ENCODE results near the gene NELFCD. TPM values are rescaled to one million over a fixed set of nuclear protein-coding genes. Genes with fewer than 3 reads are reported as not detected.
"Not testable (repeated sequence)": the region's sequence is repeated elsewhere in the genome, so short reads cannot be mapped to it uniquely, and the experiment has no call there.

The NELFCD gene
- total RNA-seq, 1 donor from 2014 or later: 111 TPM

DNA sequence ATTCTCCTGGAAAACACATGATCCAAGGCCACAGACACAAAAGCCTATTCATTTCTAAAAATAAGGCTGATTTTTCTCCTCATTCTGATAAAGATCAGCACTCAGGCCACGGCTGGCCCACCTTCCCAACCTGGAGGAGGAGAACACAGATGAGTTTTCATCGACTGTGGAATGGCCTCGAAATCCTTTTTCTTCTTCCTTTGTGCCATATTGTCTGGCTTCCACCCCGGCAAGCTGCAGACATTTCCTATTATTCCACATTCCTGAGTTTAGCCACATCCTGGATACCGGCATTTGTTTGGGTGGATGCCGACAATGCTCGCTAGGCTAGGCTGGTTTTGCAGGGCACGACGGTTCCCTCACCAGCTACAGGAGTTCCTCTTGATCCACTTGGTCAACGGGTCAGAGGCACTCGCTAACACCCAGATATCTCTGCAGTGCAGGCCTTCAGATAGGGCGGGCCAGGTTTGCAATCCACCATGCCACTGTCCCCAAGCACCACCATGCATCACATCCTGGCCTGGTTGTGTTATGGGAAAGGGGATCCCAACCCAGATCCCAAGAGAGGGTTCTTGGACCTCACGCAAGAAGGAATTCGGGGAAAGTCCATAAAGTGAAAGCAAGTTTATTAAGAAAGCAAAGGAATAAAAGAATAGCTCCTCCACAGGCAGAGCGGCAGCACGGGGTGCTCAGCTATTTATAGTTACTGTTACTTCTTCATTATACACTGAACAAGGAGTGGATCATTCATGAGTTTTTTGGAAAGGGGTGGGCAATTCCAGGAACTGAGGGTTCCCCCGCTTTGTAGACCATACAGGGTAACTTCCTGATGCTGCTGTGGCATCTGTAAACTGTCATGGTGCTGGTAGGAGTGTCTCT, 30.2 kb downstream of the NELFCD start:
- intact Hi-C loops (cut with micrococcal nuclease): no loop called here
- Mint-ChIP-seq H3K4me3 (ENCODE audit: low read depth) (no peak overlapping the region), H3K36me3 (ENCODE audit: low read depth) (no peaks in the 10 kb centered on the region), H3K27me3 (ENCODE audit: low read depth) (no peaks in the 10 kb centered on the region), H3K27ac (no peak overlapping the region), H3K9me3 (no peaks in the 10 kb centered on the region), H3K4me1 (ENCODE audit: low read depth) (peaks cover 44% of the 10 kb centered on the region)
- no peak for DNase-seq (ENCODE audit: low spot score)

DNA sequence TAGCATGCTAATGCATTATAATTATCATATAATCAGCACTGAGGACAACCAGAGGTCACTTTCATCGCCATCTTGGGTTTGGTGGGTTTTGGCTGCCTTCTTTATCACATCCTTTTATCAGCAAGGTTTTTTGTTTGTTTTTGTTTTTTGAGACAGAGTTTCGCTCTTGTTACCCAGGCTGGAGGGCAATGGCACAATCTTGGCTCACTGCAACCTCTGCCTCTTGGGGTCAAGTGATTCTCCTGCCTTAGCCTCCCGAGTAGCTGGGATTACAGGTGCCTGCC, 30.8 kb downstream of the NELFCD start:
- DNase-seq (ENCODE audit: low spot score); H3K4me3 Mint-ChIP-seq (ENCODE audit: low read depth); intact Hi-C loops (cut with micrococcal nuclease); H3K9me3 Mint-ChIP-seq; H3K27ac Mint-ChIP-seq; H3K27me3 Mint-ChIP-seq (ENCODE audit: low read depth); H3K36me3 Mint-ChIP-seq (ENCODE audit: low read depth): not testable (repeated sequence)
- H3K4me1 Mint-ChIP-seq (ENCODE audit: low read depth): peaks cover 49% of the 10 kb centered on the region

DNA sequence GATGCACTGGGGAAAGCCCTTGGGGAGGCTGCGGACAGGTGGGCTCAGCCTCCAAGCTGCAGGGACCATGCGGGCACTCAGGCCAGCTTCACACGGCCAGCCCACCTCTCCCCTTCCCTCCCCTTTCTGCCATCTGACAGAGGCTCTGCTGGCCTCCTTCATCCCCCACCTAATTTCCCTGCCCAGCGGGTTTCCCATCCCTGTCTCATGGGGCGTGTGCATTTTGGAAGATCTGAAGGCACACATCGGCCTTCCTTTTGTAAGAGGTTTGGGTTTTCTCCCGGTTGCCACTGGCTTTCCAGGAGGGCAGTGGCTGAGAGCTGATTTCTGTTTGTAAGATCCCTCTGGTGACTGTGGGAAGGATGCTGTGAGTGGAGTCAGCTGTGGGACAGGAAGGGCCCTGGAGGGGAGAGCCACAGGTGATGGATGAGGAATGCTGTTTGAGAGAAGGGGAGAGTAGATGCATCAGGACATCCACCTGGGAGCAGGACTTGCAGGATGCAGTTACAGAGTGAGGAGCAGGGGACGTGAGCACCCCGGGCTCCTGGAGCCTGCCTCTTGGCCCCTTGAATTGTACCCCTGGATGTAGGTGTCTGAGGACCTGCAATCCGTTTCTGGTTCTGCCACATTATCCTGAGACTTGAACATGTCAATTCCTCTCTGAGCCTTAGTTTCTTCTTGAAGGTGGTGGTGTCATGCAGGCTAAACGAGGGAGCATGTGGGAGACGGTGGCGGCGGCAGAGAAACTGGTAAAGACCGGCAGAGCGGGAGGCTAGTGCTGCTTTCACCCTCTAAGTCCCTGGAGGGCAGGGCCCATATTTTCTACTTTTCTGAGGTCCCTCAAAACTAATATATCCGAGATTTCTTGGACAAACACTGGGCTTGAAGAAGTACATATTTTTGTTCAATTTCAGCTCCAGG, 32.2 kb downstream of the NELFCD start:
- H3K27me3 Mint-ChIP-seq (ENCODE audit: low read depth): no peaks in the 10 kb centered on the region
- H3K4me3 Mint-ChIP-seq (ENCODE audit: low read depth): no peak overlapping the region
- intact Hi-C loops (cut with micrococcal nuclease): no loop called here
- H3K27ac Mint-ChIP-seq: no peak overlapping the region
- peaks cover 54% of the 10 kb centered on the region for H3K4me1 Mint-ChIP-seq (ENCODE audit: low read depth)
- no peak for DNase-seq (ENCODE audit: low spot score)
- no peaks in the 10 kb centered on the region for H3K36me3 Mint-ChIP-seq (ENCODE audit: low read depth)
- H3K9me3 Mint-ChIP-seq: no peaks in the 10 kb centered on the region

DNA sequence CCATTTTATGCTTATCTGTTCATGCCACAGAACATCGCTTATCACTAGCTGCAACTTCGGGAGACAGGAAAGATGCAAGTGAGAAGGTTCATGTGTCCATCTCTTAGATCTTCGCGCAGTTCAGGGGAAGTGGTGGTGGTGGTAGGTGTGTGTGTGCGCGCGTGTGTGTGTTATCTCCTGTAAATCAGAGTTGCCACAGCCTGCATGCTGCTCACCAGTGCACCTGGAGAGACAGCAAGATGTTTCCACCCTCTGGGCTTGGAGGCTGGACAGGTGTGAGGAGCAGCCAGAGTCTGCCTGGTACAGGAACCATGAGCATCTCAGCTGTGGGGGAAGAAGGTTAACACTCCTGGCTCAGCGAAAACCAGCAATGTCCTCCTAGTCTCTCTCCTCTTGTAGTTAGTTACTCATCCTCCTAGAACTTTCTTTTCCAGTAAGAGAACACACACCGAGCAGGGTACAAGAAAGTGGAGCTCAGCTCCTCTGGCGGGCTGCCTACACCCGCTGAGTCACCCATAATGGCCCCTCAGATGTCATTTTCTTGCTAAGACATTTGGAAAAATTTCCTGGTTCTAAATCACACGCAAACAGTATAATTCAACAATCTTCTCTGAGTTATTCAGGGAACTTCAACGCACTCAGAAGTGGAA, 33.0 kb downstream of the NELFCD start:
- DNase-seq (ENCODE audit: low spot score): peak; percentile 19
- H3K36me3 Mint-ChIP-seq (ENCODE audit: low read depth): no peaks in the 10 kb centered on the region
- no peaks in the 10 kb centered on the region for H3K9me3 Mint-ChIP-seq
- peak overlapping the region; percentile 3 for H3K27ac Mint-ChIP-seq
- no peaks in the 10 kb centered on the region for H3K27me3 Mint-ChIP-seq (ENCODE audit: low read depth)
- no peak overlapping the region for H3K4me3 Mint-ChIP-seq (ENCODE audit: low read depth)
- intact Hi-C loops (cut with micrococcal nuclease): no loop called here
- H3K4me1 Mint-ChIP-seq (ENCODE audit: low read depth): peaks cover 54% of the 10 kb centered on the region

DNA sequence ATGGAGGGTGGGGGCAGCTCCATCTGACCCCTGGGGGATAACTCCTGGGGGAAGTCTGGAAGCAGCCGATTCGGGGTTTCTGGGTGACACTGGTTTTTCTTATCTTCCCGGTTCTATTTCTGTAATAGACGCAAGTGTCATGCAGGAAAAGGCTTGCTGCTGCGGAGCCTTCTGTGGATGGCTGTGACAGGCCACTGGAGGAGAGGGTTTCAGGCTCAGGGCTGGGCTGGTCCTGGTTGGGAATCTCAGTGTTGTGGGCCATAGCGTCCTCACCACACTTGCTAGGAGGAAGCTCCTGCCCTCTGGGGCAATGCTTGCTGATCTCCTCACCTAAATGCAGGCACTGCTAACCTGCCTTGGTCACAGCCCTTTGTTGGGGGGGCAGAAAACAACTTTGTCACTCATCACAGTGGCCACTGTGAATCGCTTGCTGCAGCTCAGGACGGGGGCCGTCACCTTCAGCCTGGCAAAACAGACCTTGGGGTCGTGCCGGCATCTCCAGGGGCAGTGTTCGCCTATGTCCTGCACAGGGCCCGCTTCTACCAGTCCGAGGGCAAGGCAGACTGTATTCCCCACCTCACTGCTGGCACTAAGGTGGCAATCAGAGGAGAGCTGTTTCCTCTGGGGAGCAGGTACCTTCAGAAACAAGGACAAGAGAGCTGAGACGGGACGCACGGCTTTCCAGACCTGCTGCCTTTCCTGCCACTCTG, 33.8 kb downstream of the NELFCD start:
- H3K4me3 Mint-ChIP-seq (ENCODE audit: low read depth): no peak overlapping the region
- H3K27ac Mint-ChIP-seq: no peak overlapping the region

DNA sequence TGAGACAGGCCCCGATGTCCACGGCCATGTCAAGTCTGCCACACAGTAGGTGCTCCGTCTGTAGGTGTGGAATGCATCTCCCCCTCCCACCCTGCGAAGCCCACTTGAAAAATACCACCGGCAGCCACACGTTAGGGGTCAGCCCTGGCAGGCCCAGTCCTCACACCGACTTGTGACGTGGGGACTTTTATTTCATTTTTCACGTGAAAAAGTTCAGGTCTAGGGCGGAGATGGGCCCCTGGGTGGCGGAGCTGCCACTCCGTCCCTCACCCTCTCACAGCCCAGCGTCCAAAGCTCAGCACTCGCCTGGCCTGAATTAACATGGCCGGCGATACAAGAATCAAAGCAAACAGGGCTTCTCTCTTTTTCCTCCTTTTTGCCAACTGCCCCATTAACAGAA, 34.4 kb downstream of the NELFCD start:
- H3K4me3 Mint-ChIP-seq (ENCODE audit: low read depth): no peak overlapping the region
- no peak overlapping the region for H3K27ac Mint-ChIP-seq
- H3K36me3 Mint-ChIP-seq (ENCODE audit: low read depth): no peaks in the 10 kb centered on the region
- no peaks in the 10 kb centered on the region for H3K27me3 Mint-ChIP-seq (ENCODE audit: low read depth)
- H3K9me3 Mint-ChIP-seq: no peaks in the 10 kb centered on the region
- intact Hi-C loops (cut with micrococcal nuclease): no loop called here
- DNase-seq (ENCODE audit: low spot score): no peak
- peaks cover 49% of the 10 kb centered on the region for H3K4me1 Mint-ChIP-seq (ENCODE audit: low read depth)

More for the DNA sequence above, 33.8 kb downstream of the NELFCD start:
- Mint-ChIP-seq H3K27me3 (ENCODE audit: low read depth) (no peaks in the 10 kb centered on the region), H3K36me3 (ENCODE audit: low read depth) (no peaks in the 10 kb centered on the region), H3K4me1 (ENCODE audit: low read depth) (peaks cover 53% of the 10 kb centered on the region), H3K9me3 (no peaks in the 10 kb centered on the region)
- intact Hi-C loops (cut with micrococcal nuclease): no loop called here
- no peak for DNase-seq (ENCODE audit: low spot score)

DNA sequence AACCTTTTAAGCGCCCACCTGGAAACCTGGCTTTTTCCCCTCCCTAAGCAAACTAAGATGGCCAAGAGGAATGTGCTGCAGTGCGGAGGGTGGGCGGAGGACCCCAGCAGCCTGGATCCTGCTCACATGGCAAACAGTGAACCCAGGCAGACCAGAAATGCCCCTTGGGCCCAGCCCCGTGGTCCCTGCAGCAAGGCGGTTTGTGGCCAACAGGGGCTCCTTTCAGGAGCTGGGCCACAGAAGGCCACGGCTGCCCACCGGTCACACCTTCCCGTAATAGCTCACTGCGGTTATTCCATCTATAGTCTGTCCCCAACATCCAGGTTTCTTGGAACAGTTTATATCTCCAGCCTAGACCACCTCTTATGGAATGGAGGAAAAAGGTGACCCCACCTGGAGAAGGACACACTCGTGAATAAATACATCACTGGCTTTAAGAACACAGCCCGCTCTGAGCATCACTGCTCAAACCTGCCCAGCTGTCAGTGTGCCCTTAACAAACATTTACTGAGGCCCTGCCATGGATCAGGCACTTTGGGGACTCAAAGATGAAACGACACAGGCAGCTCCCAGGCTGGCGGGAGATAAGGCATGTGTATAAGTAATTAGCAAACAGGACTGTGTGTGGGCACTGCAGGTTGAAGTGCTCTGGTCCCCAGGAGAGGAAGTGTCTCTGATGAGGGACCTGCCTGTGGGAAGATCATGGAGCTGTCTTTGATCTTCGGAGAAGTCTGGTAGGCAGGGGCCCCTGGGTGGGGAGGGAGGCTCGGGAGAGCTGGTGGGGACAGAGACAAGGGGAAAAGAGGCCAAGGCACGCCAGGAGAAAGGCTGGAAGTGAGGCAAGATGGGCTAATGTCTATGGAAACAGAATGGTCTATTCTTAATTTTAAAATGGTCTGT, 35.0 kb downstream of the NELFCD start:
- DNase-seq (ENCODE audit: low spot score): no peak
- Mint-ChIP-seq H3K27me3 (ENCODE audit: low read depth) (no peaks in the 10 kb centered on the region), H3K4me3 (ENCODE audit: low read depth) (no peak overlapping the region), H3K4me1 (ENCODE audit: low read depth) (peaks cover 49% of the 10 kb centered on the region), H3K36me3 (ENCODE audit: low read depth) (peaks cover 3% of the 10 kb centered on the region), H3K27ac (no peak overlapping the region), H3K9me3 (no peaks in the 10 kb centered on the region)
- intact Hi-C loops (cut with micrococcal nuclease): no loop called here

DNA sequence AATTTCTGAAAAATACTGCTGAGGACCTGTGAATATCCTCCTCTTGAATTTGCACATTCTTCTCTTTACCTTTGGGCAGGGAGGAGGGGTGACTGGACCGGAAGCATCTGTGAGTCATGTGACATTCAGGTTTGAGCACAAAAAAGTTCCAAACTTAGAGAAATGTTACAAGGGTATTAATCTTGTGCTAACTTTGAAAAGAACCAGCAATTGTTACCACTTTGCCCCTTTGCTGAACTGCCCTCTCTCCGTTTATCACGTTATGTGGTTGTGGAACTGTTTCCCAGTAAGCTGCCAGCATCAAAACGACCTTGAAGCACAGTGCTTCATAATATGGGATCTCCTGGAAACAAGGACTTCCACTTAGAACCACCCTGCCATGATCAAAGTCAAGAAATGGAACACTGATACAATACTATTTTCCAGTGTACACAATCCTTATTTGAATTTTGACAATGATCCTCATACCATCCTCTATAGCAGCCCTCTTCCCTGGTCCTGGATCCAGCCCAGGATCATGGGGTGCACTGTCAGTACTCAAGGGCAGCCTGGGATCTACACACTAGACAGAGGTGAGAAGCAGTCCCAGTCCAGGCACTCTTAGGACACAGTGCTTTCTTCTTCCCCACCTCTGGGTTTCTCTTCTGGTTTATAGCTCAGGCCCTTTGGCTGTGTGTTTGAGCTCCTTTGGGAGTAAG, 35.9 kb downstream of the NELFCD start:
- intact Hi-C loops (cut with micrococcal nuclease): no loop called here
- no peaks in the 10 kb centered on the region for H3K9me3 Mint-ChIP-seq
- no peak overlapping the region for H3K4me3 Mint-ChIP-seq (ENCODE audit: low read depth)

DNA sequence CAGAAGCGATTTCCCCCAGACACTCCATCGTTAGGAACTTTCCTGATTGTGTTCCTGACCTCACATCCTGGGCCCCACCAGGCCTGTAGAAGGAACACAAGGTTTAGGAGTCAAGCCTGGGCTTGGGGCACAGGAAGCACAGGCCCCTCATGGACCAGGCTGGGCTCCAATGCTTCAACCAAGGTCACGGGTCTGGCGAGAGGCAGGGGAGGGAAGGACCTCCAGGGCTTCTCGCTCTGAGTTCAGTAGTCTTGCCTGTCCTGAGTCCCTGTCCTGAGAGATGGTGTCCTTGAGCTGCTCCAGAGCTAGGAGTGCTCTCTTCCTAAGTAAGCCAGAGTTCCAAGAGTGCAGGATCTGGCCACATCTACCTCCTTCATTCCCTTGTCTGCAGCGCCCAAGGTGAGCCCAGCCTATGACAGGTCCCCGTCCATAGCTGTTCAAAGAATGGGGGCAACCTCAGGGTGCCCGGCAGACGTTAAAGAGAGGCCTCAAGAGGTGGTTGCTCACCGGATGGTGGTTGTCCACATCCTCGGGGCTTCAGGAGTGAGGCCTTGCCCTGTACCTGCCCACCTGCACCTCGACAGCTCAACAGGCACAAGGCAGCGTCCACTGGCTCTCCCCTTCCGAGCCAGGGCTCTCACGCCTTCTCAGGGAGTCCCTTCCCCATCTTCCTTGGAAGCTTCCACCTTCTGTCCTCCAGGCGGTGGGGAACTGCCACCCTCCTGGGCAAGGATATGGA, 36.6 kb downstream of the NELFCD start:
- intact Hi-C loops (cut with micrococcal nuclease): no loop called here
- no peak overlapping the region for H3K27ac Mint-ChIP-seq
- no peak for DNase-seq (ENCODE audit: low spot score)

More for the DNA sequence above, 35.9 kb downstream of the NELFCD start:
- peak overlapping the region; percentile 5 for H3K27ac Mint-ChIP-seq
- no peak for DNase-seq (ENCODE audit: low spot score)
- peaks cover 3% of the 10 kb centered on the region for H3K36me3 Mint-ChIP-seq (ENCODE audit: low read depth)
- H3K27me3 Mint-ChIP-seq (ENCODE audit: low read depth): no peaks in the 10 kb centered on the region
- H3K4me1 Mint-ChIP-seq (ENCODE audit: low read depth): peaks cover 43% of the 10 kb centered on the region

DNA sequence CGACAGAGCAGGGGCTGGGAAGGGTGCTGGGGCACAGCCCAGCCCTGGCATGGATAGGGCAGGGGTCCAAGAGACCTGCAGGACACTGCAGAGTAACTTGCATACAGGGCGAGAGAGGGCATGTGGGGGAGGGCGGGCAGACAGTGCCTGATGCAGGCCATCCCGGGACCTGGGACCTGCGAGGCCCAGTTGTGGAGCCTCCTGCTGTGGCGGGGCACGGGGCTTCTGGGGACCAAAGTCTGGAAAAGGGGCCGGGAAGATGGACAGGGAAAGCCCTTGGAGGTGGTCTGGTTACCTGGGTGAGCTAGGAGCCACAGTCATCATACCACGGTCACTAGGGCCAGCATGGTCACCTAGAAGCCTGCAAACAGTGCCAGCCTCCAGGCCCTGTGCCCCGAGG, 37.8 kb downstream of the NELFCD start:
- DNase-seq (ENCODE audit: low spot score): no peak
- Mint-ChIP-seq H3K27ac (no peak overlapping the region), H3K36me3 (ENCODE audit: low read depth) (peaks cover 16% of the 10 kb centered on the region), H3K9me3 (no peaks in the 10 kb centered on the region), H3K4me1 (ENCODE audit: low read depth) (peaks cover 29% of the 10 kb centered on the region), H3K27me3 (ENCODE audit: low read depth) (no peaks in the 10 kb centered on the region), H3K4me3 (ENCODE audit: low read depth) (no peak overlapping the region)
- intact Hi-C loops (cut with micrococcal nuclease): no loop called here

More for the DNA sequence above, 36.6 kb downstream of the NELFCD start:
- no peaks in the 10 kb centered on the region for H3K9me3 Mint-ChIP-seq
- peaks cover 37% of the 10 kb centered on the region for H3K4me1 Mint-ChIP-seq (ENCODE audit: low read depth)
- no peaks in the 10 kb centered on the region for H3K27me3 Mint-ChIP-seq (ENCODE audit: low read depth)
- H3K4me3 Mint-ChIP-seq (ENCODE audit: low read depth): no peak overlapping the region
- H3K36me3 Mint-ChIP-seq (ENCODE audit: low read depth): peaks cover 7% of the 10 kb centered on the region

DNA sequence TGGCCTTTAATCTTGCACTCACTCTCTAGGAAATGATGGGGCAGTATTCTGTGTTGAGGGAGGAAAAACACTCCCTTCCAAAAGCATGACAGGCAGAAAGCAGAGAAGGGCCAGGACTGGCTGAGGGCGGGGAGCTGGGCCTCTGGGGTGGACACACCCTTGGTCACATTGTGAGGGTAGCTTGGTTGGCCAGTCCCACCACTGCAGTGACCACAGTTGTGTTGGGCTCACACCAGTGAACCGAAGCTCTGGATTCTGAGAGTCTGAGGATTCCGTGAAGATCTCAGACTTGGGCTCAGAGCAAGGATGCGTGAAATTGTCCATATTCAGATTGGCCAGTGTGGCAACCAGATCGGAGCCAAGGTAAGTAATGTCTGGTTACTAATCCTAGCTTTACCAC, 38.2 kb downstream of the NELFCD start, which contains the start of gene TUBB1:
Gene TUBB1 (plus strand): TSS at position 213 of the 400 bp plus-strand sequence. CDS start 94 bp downstream, at position 307.
- Mint-ChIP-seq H3K27ac (no peak within 1 kb of the TSS), H3K27me3 (ENCODE audit: low read depth) (no peaks in the 10 kb centered on the region)
- DNase-seq (ENCODE audit: low spot score): no peak

More for the DNA sequence above, 38.2 kb downstream of the NELFCD start, which contains the start of gene TUBB1:
- Mint-ChIP-seq H3K36me3 (ENCODE audit: low read depth) (peaks cover 20% of the 10 kb centered on the region), H3K4me3 (ENCODE audit: low read depth) (no peak within 1 kb of the TSS), H3K4me1 (ENCODE audit: low read depth) (peaks cover 25% of the 10 kb centered on the region), H3K9me3 (no peaks in the 10 kb centered on the region)
- intact Hi-C loops (cut with micrococcal nuclease): no loop called here

Measured in activated T-helper 2 cell treated with anti-CD3 and anti-CD28 coated beads, Interferon-gamma antibody, Interleukin-2, Interleukin-4, amounts not matched to agents 10 μg/mL and 5 μg/mL and 100 μg/mL, durations not matched to agents 14 hours and 24 hours and 36 hours (primary cell).